22Rv1 (cell line): ENCODE data around the gene ASB9.
"Not testable (repeated sequence)": the region's sequence is repeated elsewhere in the genome, so short reads cannot be mapped to it uniquely, and the experiment has no call there.

Experiments
- H3K27ac ChIP-seq: fragments of 450-650 bp; 2 replicates; pipeline ENCODE4 v1.5.1; 2017
- CTCF ChIP-seq: fragments of 450-650 bp; IDR thresholded peaks from 2 replicates; pipeline ENCODE4 v1.5.1; 2017; ENCODE audit warnings: mild to moderate bottlenecking
- ZFX ChIP-seq: fragments of 450-650 bp; IDR thresholded peaks from 2 replicates; pipeline ENCODE4 v1.6.1; 2017; ENCODE audit warnings: antibody characterized with exemption, borderline replicate concordance

ASB9 gene

GRCh38 chrX:15274946-15275345 lies 5.1 kb upstream of the ASB9 start:
- no peak overlapping the region for H3K27ac ChIP-seq
- TF ChIP-seq ZFX (no peak), CTCF (no peak)

GRCh38 chrX:15273275-15273674 lies 3.4 kb upstream of the ASB9 start:
- not testable (repeated sequence) for H3K27ac ChIP-seq

- no peak for TF ChIP-seq ZFX
- TF ChIP-seq CTCF: no peak
- no peak overlapping the region for H3K27ac ChIP-seq
Measured at GRCh38 chrX:15271757-15272156, 1.9 kb upstream of the ASB9 start.

GRCh38 chrX:15269120-15269519 lies 763 bp downstream of the ASB9 start:
- peak overlapping the region; percentile 82 for H3K27ac ChIP-seq
- TF ChIP-seq ZFX: no peak
- TF ChIP-seq CTCF: no peak

- H3K27ac ChIP-seq: no peak overlapping the region
- TF ChIP-seq CTCF: no peak
- no peak for TF ChIP-seq ZFX
Measured at GRCh38 chrX:15254852-15255251, 15.0 kb downstream of the ASB9 start.

- H3K27ac ChIP-seq: no peak overlapping the region
- TF ChIP-seq ZFX: no peak
- no peak for TF ChIP-seq CTCF
Measured at GRCh38 chrX:15245896-15246295, 24.0 kb downstream of the ASB9 start.

GRCh38 chrX:15244421-15244820 lies 25.5 kb downstream of the ASB9 start:
- TF ChIP-seq ZFX: no peak
- no peak for TF ChIP-seq CTCF
- no peak overlapping the region for H3K27ac ChIP-seq

- no peak overlapping the region for H3K27ac ChIP-seq
- TF ChIP-seq CTCF: peak; percentile 69
- TF ChIP-seq ZFX: no peak
Measured at GRCh38 chrX:15242899-15243555, 26.9 kb downstream of the ASB9 start.
